ENCODE data around the gene UMODL1.

Gene UMODL1

DNA sequence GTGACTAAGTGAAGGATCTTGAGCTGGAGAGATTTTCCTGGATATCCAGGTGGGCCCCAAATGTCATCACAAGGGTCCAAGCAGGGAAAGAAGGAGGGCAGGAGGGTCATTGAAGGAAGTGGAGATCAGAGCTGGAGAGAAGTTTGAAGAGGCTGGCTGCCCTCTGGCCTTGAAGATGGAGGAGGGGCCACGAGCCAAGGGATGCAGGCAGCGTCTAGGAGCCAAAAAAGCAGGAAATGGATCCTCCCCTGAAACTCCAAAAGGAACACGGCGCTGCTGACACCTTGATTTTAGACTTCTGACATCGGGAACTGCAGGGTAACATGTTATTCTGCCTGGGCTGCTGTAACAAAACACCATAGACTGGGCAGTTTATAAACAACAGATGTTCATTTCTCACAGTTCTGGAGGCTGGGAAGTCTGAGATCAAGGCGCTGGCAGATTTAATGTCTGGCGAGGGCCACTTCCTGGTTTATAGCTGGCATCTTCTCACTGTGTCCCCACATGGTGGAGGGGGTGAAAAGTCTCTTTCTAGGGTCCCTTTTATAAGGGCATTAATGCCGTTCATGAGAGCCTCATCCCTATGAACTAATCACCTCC lies 32.2 kb upstream of the UMODL1 start:
- no peak for DNase-seq (ENCODE audit: low read depth in 2 of 2)

- DNase-seq (ENCODE audit: low read depth in 2 of 2): no peak
Measured at GRCh38 chr21:42039470-42039901, 31.6 kb upstream of the UMODL1 start.

GRCh38 chr21:42039911-42040351 lies 31.2 kb upstream of the UMODL1 start:
- DNase-seq (ENCODE audit: low read depth in 2 of 2): no peak

DNA sequence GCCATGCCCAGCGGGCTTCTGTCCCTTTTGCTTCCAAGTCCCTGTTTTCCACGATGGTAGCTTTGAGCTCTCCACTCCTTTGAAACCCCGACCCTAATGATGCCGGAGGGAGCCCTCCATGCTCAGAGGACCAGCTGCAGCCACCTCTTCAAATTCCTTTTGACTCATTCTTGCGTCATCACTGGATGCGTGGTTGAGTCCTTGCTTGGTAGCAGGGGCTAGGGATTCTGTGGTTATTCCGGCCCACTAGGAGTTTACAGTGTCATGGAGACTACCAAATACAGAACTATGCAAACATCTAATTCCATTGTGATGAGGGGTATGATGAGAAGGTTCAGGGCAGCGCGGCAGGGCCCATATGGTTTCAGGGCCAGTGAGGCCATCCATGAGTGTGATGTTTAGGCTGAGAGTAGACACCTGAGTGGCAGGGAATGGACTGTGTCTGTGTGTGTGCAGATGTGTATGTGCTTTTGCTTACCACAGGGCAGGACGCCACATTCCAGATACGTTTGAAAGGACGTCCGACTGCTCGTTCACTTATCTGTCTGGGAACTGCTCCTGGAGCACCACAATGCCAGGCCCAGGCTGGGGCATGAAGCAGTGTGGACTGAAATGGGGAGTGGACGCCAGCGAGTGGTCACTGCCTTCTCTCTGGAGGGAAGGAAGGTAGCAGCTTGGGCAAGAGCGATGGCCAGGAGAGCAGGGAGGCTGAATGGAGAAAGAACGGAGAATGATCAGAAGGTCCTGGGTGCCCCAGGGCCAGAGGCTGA lies 30.5 kb upstream of the UMODL1 start:
- no peak for DNase-seq (ENCODE audit: low read depth in 2 of 2)

GRCh38 chr21:42041246-42041645 lies 29.9 kb upstream of the UMODL1 start:
- DNase-seq (ENCODE audit: low read depth in 2 of 2): no peak

DNA sequence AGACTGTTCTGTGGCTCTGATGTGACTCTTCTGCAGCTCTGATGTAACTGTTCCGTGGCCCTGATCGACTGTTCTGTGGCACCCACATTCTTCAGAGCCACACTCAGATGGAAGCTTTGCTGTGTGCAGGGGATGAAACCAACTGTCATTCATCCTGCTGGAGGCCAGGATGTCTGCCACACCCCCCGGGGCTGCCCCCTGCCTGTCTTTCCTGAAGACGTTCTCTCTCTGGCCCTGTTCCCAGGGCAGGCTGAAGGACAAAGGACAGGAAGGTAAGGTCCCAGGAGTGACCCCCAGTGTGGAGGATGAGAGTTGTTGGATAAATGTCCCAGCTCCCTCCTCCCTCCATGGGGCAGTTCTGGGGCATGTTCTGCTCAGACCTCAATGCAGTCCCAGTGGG lies 29.4 kb upstream of the UMODL1 start:
- no peak for DNase-seq (ENCODE audit: low read depth in 2 of 2)

- DNase-seq (ENCODE audit: low read depth in 2 of 2): no peak
Measured at GRCh38 chr21:42042651-42043050, 28.5 kb upstream of the UMODL1 start.

- no peak for DNase-seq (ENCODE audit: low read depth in 2 of 2)
Measured at GRCh38 chr21:42043201-42043895, 27.8 kb upstream of the UMODL1 start.

GRCh38 chr21:42043961-42044360 lies 27.2 kb upstream of the UMODL1 start:
- DNase-seq (ENCODE audit: low read depth in 2 of 2): no peak

DNA sequence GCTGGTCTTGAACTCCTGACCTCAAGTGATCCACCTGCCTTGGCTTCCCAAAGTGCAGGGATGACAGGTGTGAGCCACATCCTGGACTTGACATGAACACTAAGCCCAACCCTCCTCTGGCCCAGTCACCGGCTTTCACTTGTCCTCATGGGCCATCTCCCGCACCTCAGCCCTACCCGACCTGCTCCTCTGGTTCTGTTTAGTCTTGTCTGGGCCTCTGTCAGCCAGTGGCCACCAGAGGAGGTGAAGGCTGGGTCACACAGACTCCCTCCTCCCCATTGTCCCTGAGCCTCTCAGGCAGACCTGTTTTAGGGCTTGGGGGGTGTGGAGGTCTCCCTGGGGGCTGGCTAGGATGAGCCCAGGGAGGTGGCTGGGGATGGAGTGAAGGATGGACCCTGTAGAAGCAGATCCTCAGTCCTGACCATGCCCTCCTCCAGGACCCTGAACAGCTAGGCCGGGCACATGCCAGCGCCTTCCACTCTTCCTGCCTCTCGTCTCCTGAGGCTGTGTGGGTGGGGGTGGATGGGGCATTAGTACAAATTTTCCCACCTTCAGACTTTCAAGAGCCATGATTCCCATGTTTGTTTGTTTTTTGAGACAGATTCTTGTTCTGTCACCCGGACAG lies 26.1 kb upstream of the UMODL1 start:
- no peak for DNase-seq (ENCODE audit: low read depth in 2 of 2)

DNA sequence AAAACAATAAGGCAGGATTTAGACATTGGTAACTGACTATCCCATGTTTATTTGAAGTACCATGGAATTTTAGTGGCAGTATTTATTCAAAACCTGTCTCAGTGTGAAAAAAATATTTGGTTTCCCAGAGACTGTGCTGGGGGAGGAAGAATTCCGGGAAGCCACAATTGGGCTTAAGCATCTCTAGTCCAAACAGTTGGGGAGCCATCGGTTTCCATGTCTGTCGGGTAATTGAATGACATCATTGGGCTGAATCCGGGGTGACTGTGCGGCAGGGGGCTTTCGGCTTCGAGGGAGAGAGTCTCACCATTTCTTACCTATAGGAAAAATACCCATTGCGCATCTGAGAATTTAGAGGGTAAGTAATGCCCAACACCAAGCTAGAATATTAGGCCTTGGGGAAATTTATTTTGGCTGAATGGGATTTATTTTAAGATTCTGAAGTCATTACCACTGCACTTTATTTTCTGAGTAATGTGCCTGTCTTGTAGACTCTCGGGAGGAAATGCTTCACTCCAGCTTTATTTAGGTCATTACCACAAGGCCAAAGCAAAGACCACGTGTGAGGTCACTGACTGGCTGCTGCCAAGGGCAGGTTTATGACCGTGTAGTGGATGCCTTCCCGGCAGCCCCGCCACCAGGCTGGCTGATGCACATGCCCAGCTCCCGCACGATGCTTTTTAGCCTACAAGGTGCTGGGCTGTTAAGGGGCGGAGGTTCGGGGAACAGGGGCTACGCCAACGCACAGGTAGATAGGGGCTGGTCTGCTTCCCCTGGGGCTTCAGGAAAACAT lies 23.1 kb upstream of the UMODL1 start:
- no peak for DNase-seq (ENCODE audit: low read depth in 2 of 2)

DNA sequence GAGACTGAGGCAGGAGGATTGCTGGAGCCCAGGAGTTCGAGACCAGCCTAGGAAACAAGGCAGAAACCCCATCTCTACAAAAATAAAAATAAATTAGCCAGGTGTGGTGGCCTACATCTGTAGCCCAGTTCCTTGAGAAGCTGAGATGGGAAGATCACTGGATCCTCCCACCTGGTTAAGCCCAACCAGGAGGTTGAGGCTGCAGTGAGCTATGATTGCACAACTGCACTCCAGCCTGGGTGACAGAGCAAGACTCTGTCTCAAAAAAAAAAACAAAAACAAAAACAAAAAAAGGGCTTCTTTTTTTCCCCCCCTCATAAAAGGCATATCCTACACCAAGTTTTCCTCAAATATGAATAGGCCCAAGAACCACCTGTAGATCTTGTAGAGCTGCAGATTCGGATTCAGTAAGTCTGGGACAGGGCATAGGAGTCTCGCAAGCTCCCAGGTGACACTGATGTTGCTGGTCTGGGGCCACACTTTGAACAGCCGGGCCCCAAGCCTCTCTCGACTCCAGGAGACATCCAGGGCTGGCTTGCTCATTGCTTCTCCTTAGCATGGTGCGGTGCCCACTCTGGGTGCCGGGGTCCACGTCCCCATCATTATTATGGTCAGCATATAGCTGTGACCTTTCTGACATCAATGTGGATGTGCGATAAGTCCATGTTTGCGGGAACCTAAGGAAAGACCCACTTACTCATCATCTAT lies 22.1 kb upstream of the UMODL1 start:
- no peak for DNase-seq (ENCODE audit: low read depth in 2 of 2)

DNA sequence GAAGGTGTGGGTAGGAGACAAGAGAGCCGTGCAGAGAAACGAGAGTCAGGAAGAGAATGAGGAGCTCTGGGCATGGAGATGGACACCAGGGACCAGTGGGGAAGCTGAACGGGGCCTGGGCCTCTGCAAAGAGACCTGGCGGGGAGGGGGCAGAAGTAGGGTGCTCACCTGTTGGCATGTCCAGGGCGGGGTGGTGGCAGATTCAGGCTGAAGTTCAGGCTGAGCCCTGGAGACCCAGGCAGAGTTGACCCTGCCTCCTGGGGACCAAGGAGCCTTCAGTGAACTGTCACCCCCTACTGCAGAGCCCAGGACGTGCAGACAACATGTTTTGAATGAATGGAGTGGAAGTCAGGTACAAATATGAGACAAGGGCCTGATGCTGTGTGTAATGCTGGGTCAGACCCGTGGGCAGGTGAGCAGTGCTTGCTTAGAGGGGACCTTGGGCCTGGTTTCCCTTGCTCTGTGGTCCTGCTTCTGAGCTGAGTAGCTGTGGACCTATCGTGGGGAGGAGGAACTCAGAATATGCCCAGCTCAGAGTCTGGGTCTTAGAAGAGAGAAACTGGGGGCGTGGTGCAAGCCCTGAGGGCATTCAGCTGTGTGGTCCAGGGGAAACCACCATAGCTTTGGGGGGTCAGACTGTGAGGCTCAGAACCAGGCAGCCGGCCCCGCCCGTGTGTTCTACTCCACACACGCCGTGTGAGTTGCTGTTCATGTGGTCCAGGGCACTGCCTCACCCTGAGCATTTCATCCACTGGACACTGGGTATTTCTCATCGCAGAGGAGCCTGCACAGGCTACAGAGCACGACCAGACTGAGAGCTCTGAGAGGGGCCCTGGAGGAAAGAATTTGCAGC lies 21.3 kb upstream of the UMODL1 start:
- DNase-seq (ENCODE audit: low read depth in 2 of 2): no peak

DNA sequence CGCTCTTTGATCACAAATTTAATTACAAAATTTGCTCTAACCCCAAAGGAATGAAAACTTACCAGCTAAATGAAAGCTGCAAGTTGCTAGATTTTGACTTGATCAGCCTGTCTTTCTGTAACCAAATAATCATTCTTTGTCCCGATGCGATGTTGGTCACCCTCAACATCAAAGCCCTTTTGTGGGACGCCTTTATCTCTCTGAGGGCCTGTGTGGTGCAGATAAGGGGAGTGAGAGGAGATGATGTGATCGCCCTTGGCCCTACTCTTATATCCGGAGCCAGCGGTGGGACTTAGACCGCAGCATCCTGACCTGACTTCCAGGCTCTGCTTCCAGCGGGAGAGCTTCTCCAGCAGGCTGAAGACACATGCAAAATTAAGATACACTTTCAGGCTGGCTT lies 19.3 kb upstream of the UMODL1 start:
- no peak for DNase-seq (ENCODE audit: low read depth in 2 of 2)

GRCh38 chr21:42055425-42055824 lies 15.7 kb upstream of the UMODL1 start:
- DNase-seq (ENCODE audit: low read depth in 2 of 2): no peak

GRCh38 chr21:42056468-42056867 lies 14.6 kb upstream of the UMODL1 start:
- DNase-seq (ENCODE audit: low read depth in 2 of 2): no peak

DNA sequence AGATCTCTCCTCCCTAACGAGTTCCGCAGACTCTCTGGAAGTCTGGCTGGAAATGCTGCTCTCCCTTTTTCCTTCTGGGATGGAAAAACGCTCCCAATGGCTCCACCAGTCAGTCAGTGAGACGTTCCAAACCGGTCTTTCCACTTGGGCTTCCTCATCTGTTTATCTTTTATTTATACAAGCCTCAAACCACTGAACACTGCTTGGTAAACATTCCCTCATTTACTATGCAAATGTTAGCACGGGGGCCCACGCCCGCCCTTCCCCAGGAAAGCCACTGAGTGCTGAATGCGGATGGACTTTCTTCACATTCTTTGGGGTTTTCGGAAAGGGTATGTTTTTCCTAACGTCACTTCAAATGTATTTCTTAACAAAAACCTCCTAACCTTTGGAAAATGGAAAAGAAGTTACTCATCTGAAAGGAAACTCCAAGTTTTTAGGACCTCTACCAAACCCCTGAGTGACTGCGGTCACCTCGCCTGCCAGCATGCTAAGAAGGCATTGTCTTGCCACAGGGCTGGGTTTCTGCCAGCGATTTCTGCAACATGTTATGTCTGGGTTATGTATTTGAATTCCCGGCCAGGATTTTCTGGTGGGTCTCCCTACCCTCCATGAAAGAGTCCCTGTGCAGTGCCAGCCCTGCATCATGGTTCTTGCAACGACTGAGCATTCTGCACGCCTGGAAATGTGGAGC lies 14.0 kb upstream of the UMODL1 start:
- no peak for DNase-seq (ENCODE audit: low read depth in 2 of 2)

DNA sequence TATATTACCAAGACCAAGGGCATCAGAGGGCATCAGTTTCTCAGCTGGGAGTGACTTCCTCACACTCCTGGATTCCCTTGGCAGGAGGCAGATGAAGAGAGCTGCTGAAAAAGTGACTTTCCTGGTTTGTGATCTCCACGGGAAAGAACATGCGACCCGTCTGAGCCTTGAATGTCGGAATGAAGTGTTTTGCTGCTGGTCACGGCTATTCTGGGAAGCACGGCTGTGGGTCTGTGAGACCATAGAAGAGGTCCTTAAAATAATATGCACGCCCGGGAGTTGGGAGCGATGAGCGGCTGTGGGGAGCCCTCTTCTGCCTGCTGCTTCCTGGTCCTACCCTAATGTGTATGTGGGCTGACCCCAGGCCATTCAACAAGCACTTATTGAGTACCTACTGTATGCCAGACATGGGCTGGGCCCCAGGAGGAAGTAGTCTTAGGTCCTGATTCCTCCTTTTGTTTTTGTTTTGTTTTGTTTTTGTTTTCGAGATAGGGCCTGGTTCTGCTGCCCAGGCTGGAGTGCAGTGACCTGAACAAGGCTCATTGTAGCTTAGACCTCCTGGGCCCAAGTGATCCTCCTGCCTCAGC lies 13.2 kb upstream of the UMODL1 start:
- DNase-seq (ENCODE audit: low read depth in 2 of 2): no peak

GRCh38 chr21:42058631-42059111 lies 12.4 kb upstream of the UMODL1 start:
- DNase-seq (ENCODE audit: low read depth in 2 of 2): no peak
